HUES6 (cell line): ENCODE measurements around the gene KHDC1.
A peak's percentile ranks its signal among the peaks of the same experiment; 100 is the strongest.
"Not testable (repeated sequence)": the region's sequence is repeated elsewhere in the genome, so short reads cannot be mapped to it uniquely, and the experiment has no call there.

Experiments
- H3K27ac ChIP-seq: 2 replicates; pipeline ENCODE4 v1.7.0; 2013; ENCODE audit warnings: low read depth, mild to moderate bottlenecking, low read length, inconsistent platforms
- H3K27me3 ChIP-seq: 2 replicates; pipeline ENCODE4 v1.6.1; 2013; ENCODE audit warnings: low read length; ENCODE audit not compliant: control insufficient read depth, insufficient read depth
- H3K36me3 ChIP-seq: 2 replicates; pipeline ENCODE4 v1.6.1; 2013; ENCODE audit warnings: low read length; ENCODE audit not compliant: control insufficient read depth, insufficient read depth
- H3K4me1 ChIP-seq: 2 replicates; pipeline ENCODE4 v1.6.1; 2013; ENCODE audit warnings: low read length; ENCODE audit not compliant: control insufficient read depth, insufficient read depth
- H3K4me3 ChIP-seq: 2 replicates; pipeline ENCODE4 v1.5.1; 2013; ENCODE audit warnings: low read depth, low read length
- H3K9ac ChIP-seq: one replicate; pipeline ENCODE4 v1.6.1; 2013; ENCODE audit warnings: mild to moderate bottlenecking, low read length
- H3K9me3 ChIP-seq: 2 replicates; pipeline ENCODE4 v1.6.1; 2013; ENCODE audit warnings: low read depth, low read length; ENCODE audit not compliant: control insufficient read depth, insufficient read depth

The KHDC1 gene

DNA sequence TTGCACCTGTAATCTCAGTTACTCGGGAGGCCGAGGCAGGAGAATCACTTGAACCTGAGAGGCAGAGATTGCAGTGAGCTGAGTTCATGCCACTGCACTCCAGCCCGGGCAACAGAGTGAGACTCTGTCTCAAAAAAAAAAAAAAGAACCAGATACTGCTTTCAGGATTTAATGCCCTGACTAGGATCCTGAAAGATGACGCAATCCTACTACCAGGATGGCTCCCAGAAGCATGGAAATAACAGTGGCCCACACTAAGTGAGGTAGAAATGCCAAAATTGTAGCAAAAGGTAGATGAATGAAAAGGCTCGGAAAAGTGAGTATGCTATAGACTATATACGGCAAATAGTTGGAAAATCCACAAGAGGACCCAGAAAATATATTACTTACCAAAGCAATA, 23.8 kb upstream of the KHDC1 start:
- H3K9me3 ChIP-seq, result no peaks in the 10 kb centered on the region
- no peak overlapping the region for H3K4me3 ChIP-seq
- no peaks in the 10 kb centered on the region for H3K4me1 ChIP-seq
- no peaks in the 10 kb centered on the region; the same call in 1 of the 2 replicates for H3K36me3 ChIP-seq
- no peak overlapping the region for H3K27ac ChIP-seq
- H3K27me3 ChIP-seq, result no peaks in the 10 kb centered on the region
- no peak overlapping the region for H3K9ac ChIP-seq

DNA sequence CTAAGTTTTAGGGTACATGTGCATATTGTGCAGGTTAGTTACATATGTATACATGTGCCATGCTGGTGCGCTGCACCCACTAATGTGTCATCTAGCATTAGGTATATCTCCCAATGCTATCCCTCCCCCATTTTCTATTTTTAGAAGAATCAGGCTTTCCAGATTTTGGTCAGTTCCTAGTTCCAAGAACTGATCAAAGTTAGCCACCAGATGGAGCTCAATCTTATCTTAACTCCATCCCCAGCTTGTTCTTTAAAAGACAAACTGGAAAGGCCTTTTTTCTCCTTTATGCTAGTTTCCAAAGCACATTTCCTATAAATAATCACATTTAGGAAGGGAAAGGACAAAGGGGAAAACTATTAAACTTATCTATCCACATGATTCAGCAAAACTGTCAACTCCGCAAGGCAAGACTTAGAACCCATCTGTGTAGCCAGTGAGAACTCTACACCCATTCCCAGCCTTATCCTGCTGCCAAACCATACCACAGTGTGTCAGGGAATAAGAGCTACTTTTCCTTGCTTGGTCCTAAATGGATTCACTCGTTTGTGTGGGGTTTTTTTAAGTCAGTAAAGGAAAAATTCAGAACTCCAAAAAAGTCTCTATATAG, 22.8 kb upstream of the KHDC1 start:
- H3K4me1 ChIP-seq, result no peaks in the 10 kb centered on the region
- no peak overlapping the region for H3K4me3 ChIP-seq
- no peaks in the 10 kb centered on the region; the same call in 1 of the 2 replicates for H3K36me3 ChIP-seq
- no peak overlapping the region for H3K9ac ChIP-seq
- no peaks in the 10 kb centered on the region for H3K27me3 ChIP-seq
- H3K27ac ChIP-seq, result no peak overlapping the region
- no peaks in the 10 kb centered on the region for H3K9me3 ChIP-seq

GRCh38 chr6:73282871-73283270, 19.9 kb upstream of the KHDC1 start:
- Histone ChIP-seq H3K27ac (no peak overlapping the region), H3K9ac (no peak overlapping the region), H3K9me3 (no peaks in the 10 kb centered on the region), H3K36me3 (no peaks in the 10 kb centered on the region; the same call in 1 of the 2 replicates), H3K4me3 (no peak overlapping the region), H3K4me1 (no peaks in the 10 kb centered on the region), H3K27me3 (no peaks in the 10 kb centered on the region)

DNA sequence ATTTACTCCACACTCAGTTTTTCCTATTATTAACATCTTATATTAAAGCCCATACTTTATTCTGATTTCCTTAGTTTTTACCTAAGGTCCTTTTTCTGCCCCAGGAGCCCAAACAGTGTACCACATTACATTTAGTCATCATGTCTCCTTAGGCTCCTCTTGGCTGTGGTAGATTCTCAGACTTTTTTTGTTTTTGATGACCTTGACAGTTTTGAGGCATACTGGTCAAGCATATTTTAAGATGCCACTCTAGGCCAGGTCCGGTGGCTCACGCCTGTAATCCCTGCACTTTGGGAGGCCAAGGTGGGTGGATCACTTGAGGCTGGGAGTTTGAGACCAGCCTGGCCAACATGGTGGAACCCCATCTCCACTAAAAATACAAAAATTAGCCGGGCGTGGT, 18.7 kb upstream of the KHDC1 start:
- not testable (repeated sequence) for H3K9ac ChIP-seq, H3K9me3 ChIP-seq, H3K27ac ChIP-seq, H3K36me3 ChIP-seq, H3K4me3 ChIP-seq, H3K4me1 ChIP-seq, H3K27me3 ChIP-seq

GRCh38 chr6:73269296-73269695, 6.3 kb upstream of the KHDC1 start:
- H3K27ac ChIP-seq, H3K9ac ChIP-seq, H3K9me3 ChIP-seq, H3K36me3 ChIP-seq, H3K4me1 ChIP-seq, H3K27me3 ChIP-seq, H3K4me3 ChIP-seq: not testable (repeated sequence)

DNA sequence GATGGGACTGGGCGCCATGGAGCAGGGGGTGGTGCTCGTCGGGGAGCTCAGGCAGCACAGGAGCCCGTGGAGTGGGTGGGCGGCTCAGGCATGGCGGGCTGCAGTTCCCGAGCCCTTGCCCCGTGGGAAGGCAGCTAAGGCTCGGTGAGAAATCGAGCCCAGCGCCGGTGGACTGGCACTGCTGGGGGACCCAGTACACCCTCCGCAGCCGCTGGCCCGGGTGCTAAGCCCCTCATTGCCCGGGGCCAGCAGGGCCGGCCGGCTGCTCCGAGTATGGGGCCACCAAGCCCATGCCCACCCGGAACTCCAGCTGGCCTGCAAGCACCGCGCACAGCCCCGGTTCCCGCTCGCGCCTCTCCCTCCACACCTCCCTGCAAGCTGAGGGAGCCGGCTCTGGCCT, 5.9 kb upstream of the KHDC1 start:
- H3K4me1 ChIP-seq, H3K9ac ChIP-seq, H3K27me3 ChIP-seq, H3K4me3 ChIP-seq, H3K9me3 ChIP-seq, H3K27ac ChIP-seq, H3K36me3 ChIP-seq: not testable (repeated sequence)

GRCh38 chr6:73264446-73264845, 1.4 kb upstream of the KHDC1 start:
- H3K27ac ChIP-seq, result no peak overlapping the region
- H3K9me3 ChIP-seq, result no peaks in the 10 kb centered on the region
- peaks cover 9% of the 10 kb centered on the region; the same call in 1 of the 2 replicates for H3K4me1 ChIP-seq
- H3K4me3 ChIP-seq, result no peak overlapping the region
- H3K27me3 ChIP-seq, result no peaks in the 10 kb centered on the region
- no peak overlapping the region for H3K9ac ChIP-seq
- no peaks in the 10 kb centered on the region; the same call in 1 of the 2 replicates for H3K36me3 ChIP-seq

DNA sequence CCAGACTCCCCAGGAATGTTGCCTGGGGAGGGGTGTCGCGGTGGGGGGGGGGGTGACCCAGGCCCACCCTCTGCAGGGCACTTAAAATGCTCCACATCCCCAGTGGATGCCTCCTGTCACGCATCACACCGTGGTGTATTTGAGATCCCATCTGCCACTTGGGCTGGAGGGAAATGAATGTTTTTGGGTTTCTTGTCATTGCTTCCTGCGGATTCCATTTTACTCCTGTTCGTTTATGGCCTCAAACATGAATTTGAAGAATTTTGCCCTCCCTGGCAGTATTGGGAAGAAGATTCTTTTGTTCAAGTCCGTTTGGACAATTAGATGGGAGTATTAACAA, 544 bp upstream of the KHDC1 start:
- H3K4me1 ChIP-seq, result peaks cover 11% of the 10 kb centered on the region; the same call in 1 of the 2 replicates
- no peaks in the 10 kb centered on the region for H3K27me3 ChIP-seq
- no peaks in the 10 kb centered on the region for H3K9me3 ChIP-seq
- peak overlapping the region; percentile 71 for H3K9ac ChIP-seq
- H3K4me3 ChIP-seq, result peak overlapping the region; percentile 70
- H3K36me3 ChIP-seq, result no peaks in the 10 kb centered on the region; the same call in 1 of the 2 replicates
- H3K27ac ChIP-seq, result no peak overlapping the region

GRCh38 chr6:73258721-73259120, 4.3 kb downstream of the KHDC1 start:
- no peak overlapping the region for H3K27ac ChIP-seq
- H3K4me3 ChIP-seq, result no peak overlapping the region
- peaks cover 11% of the 10 kb centered on the region; the same call in 1 of the 2 replicates for H3K4me1 ChIP-seq
- H3K9me3 ChIP-seq, result no peaks in the 10 kb centered on the region
- H3K36me3 ChIP-seq, result no peaks in the 10 kb centered on the region
- no peaks in the 10 kb centered on the region for H3K27me3 ChIP-seq
- H3K9ac ChIP-seq, result no peak overlapping the region

DNA sequence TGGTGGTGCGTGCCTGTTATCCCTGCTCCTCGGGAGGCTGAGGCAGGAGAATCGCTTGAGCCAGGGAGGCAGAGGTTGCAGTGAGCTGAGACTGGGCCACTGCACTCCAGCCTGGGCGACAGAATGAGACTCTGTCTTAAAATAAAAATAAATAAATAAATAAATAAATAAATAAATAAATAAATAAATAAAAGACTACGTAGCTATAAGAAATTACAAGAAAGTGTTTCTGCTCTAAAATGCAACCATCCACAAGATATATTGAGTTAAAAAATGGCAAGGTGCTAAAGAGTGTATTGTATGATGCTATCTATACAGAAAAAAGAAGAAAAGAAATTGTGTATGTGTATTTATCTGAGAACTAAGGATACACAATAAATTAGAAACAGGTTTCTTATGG, 8.7 kb downstream of the KHDC1 start:
- H3K9ac ChIP-seq, H3K36me3 ChIP-seq, H3K4me1 ChIP-seq, H3K27me3 ChIP-seq, H3K4me3 ChIP-seq, H3K27ac ChIP-seq, H3K9me3 ChIP-seq: not testable (repeated sequence)

GRCh38 chr6:73252703-73253102, 10.3 kb downstream of the KHDC1 start:
- Histone ChIP-seq H3K4me1 (no peaks in the 10 kb centered on the region), H3K9me3 (no peaks in the 10 kb centered on the region), H3K27ac (no peak overlapping the region), H3K27me3 (no peaks in the 10 kb centered on the region), H3K36me3 (no peaks in the 10 kb centered on the region), H3K9ac (no peak overlapping the region), H3K4me3 (no peak overlapping the region)

- Histone ChIP-seq H3K9ac (no peak overlapping the region), H3K9me3 (no peaks in the 10 kb centered on the region), H3K27ac (no peak overlapping the region), H3K4me3 (no peak overlapping the region), H3K4me1 (no peaks in the 10 kb centered on the region), H3K27me3 (no peaks in the 10 kb centered on the region), H3K36me3 (no peaks in the 10 kb centered on the region)
Measured at GRCh38 chr6:73250016-73250415, 13.0 kb downstream of the KHDC1 start.
